K562 (cell line): ENCODE data around the gene ARMC12. TPM values are rescaled to one million over a fixed set of nuclear protein-coding genes. Genes with fewer than 3 reads are reported as not detected.

Source experiments
- CTCF ChIP-seq, 3 experiments: IDR thresholded peaks in 2 of 3; conservative IDR thresholded peaks in 1 of 3; 2 replicates each; pipeline ENCODE4 v1.5.1; 2011 to 2012; ENCODE audit warnings: low read length in 3 of 3, mild to moderate bottlenecking in 3 of 3, control low read depth in 2 of 3, improper control_type of control experiment in 1 of 3, inconsistent platforms in 1 of 3, low read depth in 1 of 3, mixed read lengths in 1 of 3, moderate library complexity in 1 of 3; ENCODE audit not compliant: insufficient read depth in 2 of 3
- ELK3 ChIP-seq: fragments of 450-650 bp; formaldehyde crosslinking; IDR thresholded peaks from 2 replicates; pipeline ENCODE4 v1.4.0; 2020; ENCODE audit warnings: mild to moderate bottlenecking
- POLR2H ChIP-seq: IDR thresholded peaks from 2 replicates; pipeline ENCODE4 v1.6.1; 2016; ENCODE audit warnings: missing genetic modification characterization, low read depth, mild to moderate bottlenecking, control low read depth, missing compliant biosample characterization, moderate library complexity
- RAD21 ChIP-seq, 2 experiments: fragments of 250-450 bp in 1 of 2; fragments of 450-650 bp in 1 of 2; sonication (Bioruptor Pico) in 1 of 2; formaldehyde crosslinking in 1 of 2; IDR thresholded peaks in 1 of 2; conservative IDR thresholded peaks in 1 of 2; 2 replicates each; pipeline versions ENCODE4 v1.4.0 to v1.8.0; 2020 to 2022; ENCODE audit warnings: mild to moderate bottlenecking in 2 of 2, moderate library complexity in 1 of 2
- SAFB ChIP-seq: fragments of 200-400 bp; formaldehyde crosslinking; IDR thresholded peaks from 2 replicates; pipeline ENCODE4 v1.6.1; 2017; ENCODE audit warnings: low read depth, low read length, borderline replicate concordance
- SMARCA4 ChIP-seq: fragments of 450-650 bp; IDR thresholded peaks from 2 replicates; pipeline ENCODE4 v1.6.1; 2016
- TEAD2 ChIP-seq: fragments of 450-650 bp; IDR thresholded peaks from 2 replicates; pipeline ENCODE4 v1.6.1; 2016; ENCODE audit warnings: missing genetic modification characterization, control low read depth, missing compliant biosample characterization
- ZNF318 ChIP-seq, 2 experiments: fragments of 450-650 bp; IDR thresholded peaks; 2 replicates each; pipeline ENCODE4 v1.6.1; 2016; ENCODE audit warnings: mild to moderate bottlenecking in 2 of 2, borderline replicate concordance in 1 of 2, low read depth in 1 of 2, moderate library complexity in 1 of 2
- ZSCAN29 ChIP-seq: fragments of 450-650 bp; IDR thresholded peaks from 2 replicates; pipeline ENCODE4 v1.6.1; 2017
- polyA plus RNA-seq, 8 experiments: library from polyadenylated mRNA; depleted of rRNA in 4 of 8; stranded (reverse) in 5 of 8; unstranded in 3 of 8; fragments of >200 nt; fragmentation: Nextera tagmentation in 2 of 8; fragmentation: Illumina TruSeq in 1 of 8; extraction: Ambion mirVana in 2 of 8; extraction: Trizol in 1 of 8; gene quantifications; 2 replicates each; pipeline versions ENCODE4 v1.2.1 to v1.2.3, GENCODE V29; 2011 to 2014; ENCODE audit warnings: inconsistent platforms in 1 of 8, missing spikeins in 1 of 8
- total RNA-seq, 7 experiments: library from RNA; depleted of rRNA in 6 of 7; stranded (reverse); fragments of >200 nt in 6 of 7; fragmentation: Illumina TruSeq in 2 of 7; extraction: Trizol in 2 of 7; gene quantifications; 2 replicates each; pipeline versions ENCODE4 v1.2.1 to v1.2.3, GENCODE V29; 2011 to 2021; ENCODE audit warnings: low replicate concordance in 1 of 7
- TF ChIP-seq, protein P1 (sequence below), 2 experiments: fragments of 150-350 bp in 1 of 2; IDR thresholded peaks; 2 replicates each; pipeline ENCODE4 v1.6.1; 2012 to 2016; ENCODE audit warnings: low read depth in 2 of 2, low read length in 2 of 2, mild to moderate bottlenecking in 1 of 2, moderate library complexity in 1 of 2

ARMC12 gene
- total and polyA plus RNA-seq, 9 of the 15 experiments (the other 6 are each of a cell fraction or from before 2014, with no cell fraction given): 0.09 to 0.58 (median 0.31) TPM; not detected in 3

DNA sequence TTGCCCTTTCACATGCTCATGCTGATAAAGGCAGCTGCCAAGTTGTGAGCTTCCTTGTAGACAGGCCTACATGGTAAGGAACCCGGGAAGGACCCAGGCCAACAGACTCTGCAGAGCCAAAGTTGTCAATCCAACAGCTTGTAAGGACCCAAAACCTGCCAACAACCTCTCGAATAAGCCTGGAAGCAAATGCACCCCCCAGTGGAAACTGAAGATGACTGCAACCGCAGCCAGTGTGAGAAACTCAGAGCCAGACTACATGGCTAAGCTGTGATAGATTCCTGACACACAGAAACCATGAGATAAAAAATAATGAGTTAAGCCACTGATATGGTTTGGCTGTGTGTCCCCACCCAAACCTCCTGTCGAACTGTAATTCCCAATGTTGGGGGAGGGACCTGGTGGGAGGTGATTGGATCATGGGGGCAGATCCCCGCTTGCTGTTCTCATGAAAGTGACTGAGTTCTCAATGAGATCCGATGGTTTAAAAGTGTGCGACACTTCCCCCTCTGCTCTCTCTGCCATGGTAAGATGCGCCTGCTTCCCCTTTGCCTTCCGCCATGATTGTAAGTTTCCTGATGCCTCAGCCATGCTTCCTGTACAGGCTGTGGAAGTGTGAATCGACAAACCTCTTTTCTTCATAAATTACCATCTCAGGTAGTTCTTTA, 20.8 kb downstream of the ARMC12 start (continued):
- TF ChIP-seq ZNF318 (IDR thresholded peaks at IDR 0.05; ENCODE audit: borderline replicate concordance in 1 of 2, low read depth in 1 of 2) (no peak), TEAD2 (tag) (no peak), RAD21 (CRISPR knock-in tag; conservative IDR thresholded peaks at IDR 0.05 in 1 of 2, IDR thresholded peaks at IDR 0.05 in 1 of 2) (peak; percentile 51 to 79), SAFB (no peak), POLR2H (no peak), CTCF (IDR thresholded peaks at IDR 0.05 in 2 of 3, conservative IDR thresholded peaks at IDR 0.05 in 1 of 3; ENCODE audit: insufficient read depth in 2 of 3, low read depth in 1 of 3, low read length in 3 of 3) (peak; percentile 79 to 83 (median 83)), SMARCA4 (no peak), ELK3 (no peak), ZSCAN29 (no peak)
- TF ChIP-seq, protein P1, sequence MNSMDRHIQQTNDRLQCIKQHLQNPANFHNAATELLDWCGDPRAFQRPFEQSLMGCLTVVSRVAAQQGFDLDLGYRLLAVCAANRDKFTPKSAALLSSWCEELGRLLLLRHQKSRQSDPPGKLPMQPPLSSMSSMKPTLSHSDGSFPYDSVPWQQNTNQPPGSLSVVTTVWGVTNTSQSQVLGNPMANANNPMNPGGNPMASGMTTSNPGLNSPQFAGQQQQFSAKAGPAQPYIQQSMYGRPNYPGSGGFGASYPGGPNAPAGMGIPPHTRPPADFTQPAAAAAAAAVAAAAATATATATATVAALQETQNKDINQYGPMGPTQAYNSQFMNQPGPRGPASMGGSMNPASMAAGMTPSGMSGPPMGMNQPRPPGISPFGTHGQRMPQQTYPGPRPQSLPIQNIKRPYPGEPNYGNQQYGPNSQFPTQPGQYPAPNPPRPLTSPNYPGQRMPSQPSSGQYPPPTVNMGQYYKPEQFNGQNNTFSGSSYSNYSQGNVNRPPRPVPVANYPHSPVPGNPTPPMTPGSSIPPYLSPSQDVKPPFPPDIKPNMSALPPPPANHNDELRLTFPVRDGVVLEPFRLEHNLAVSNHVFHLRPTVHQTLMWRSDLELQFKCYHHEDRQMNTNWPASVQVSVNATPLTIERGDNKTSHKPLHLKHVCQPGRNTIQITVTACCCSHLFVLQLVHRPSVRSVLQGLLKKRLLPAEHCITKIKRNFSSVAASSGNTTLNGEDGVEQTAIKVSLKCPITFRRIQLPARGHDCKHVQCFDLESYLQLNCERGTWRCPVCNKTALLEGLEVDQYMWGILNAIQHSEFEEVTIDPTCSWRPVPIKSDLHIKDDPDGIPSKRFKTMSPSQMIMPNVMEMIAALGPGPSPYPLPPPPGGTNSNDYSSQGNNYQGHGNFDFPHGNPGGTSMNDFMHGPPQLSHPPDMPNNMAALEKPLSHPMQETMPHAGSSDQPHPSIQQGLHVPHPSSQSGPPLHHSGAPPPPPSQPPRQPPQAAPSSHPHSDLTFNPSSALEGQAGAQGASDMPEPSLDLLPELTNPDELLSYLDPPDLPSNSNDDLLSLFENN (IDR thresholded peaks at IDR 0.05; ENCODE audit: low read depth in 2 of 2, low read length in 2 of 2): no peak
